Measurements from ENCODE around the gene C1orf159.

- no peak for TF ChIP-seq CTCF (IDR thresholded peaks at IDR 0.05; ENCODE audit: poor library complexity, severe bottlenecking)
- no peak for TF ChIP-seq POLR2AphosphoS5 (IDR thresholded peaks at IDR 0.05)
Observed at GRCh38 chr1:1084372-1085170, 31.3 kb downstream of the C1orf159 start.

All from neural cell (in vitro differentiated cells).